Stomach (tissue), 9 donors: ENCODE measurements around the gene CDK9. TPM values are rescaled to one million over a fixed set of nuclear protein-coding genes. Genes with fewer than 3 reads are reported as not detected.

ENCODE experiments used
- DNase-seq, 2 donors: peaks; one replicate each; pipeline versions ENCODE4 v3.0.0 to v3.0.0-alpha.2; 2013 to 2019
- H3K27ac ChIP-seq, 5 donors: fragments of 200-600 bp in 4 of 5; sonication (generic) in 4 of 5; one replicate each; pipeline ENCODE4 v1.5.1; 2013 to 2019; ENCODE audit warnings: mild to moderate bottlenecking in 1 of 5, moderate library complexity in 1 of 5
- H3K27me3 ChIP-seq, 3 donors: fragments of 200-600 bp; sonication (generic); one replicate each; pipeline ENCODE4 v1.5.1; 2017 to 2019; ENCODE audit warnings: mixed run types in 1 of 3
- H3K36me3 ChIP-seq, 4 donors: fragments of 200-600 bp; sonication (generic); 1 replicate in 3 of 4; 2 replicates in 1 of 4; pipeline ENCODE4 v1.5.1; 2016 to 2019
- H3K4me1 ChIP-seq, 4 donors: fragments of 200-600 bp; sonication (generic); one replicate each; pipeline ENCODE4 v1.5.1; 2016 to 2019
- H3K4me3 ChIP-seq, 4 donors: fragments of 200-600 bp; sonication (generic) in 3 of 4; one replicate each; pipeline ENCODE4 v1.5.1; 2016 to 2019; ENCODE audit warnings: mild to moderate bottlenecking in 1 of 4
- H3K9me3 ChIP-seq, 4 donors: fragments of 200-600 bp; sonication (generic); one replicate each; pipeline ENCODE4 v1.5.1; 2016 to 2019
- EP300 ChIP-seq: sonication (generic); formaldehyde crosslinking; IDR thresholded peaks from one replicate; pipeline ENCODE4 v1.6.1; 2017; ENCODE audit warnings: antibody characterized with exemption
- POLR2A ChIP-seq, 4 donors: fragments of 450-650 bp; IDR thresholded peaks; one replicate each; pipeline ENCODE4 v1.6.1; 2016; ENCODE audit warnings: antibody characterized with exemption in 4 of 4, control low read depth in 2 of 4, mild to moderate bottlenecking in 1 of 4, moderate library complexity in 1 of 4
- POLR2AphosphoS5 ChIP-seq, 3 donors: sonication (generic); formaldehyde crosslinking; IDR thresholded peaks; one replicate each; pipeline ENCODE4 v1.6.1; 2016; ENCODE audit warnings: antibody characterized with exemption in 3 of 3
- whole genome bisulfite sequencing, 5 donors: extraction: QIAGEN DNeasy Blood & Tissue Kit in 3 of 5; methylation state at CpG; one replicate each; pipeline versions ENCODE4 v1.1.5 to v1.1.7; 2013 to 2018; 5-methylcytosine and 5-hydroxymethylcytosine counted together
- intact Hi-C: fragments of 100-400 bp; cut with DNase I; formaldehyde crosslinking; loops from one replicate; pipeline ENCODE4 v1.15.1; 2023; ENCODE audit warnings: low total_unique reads
- polyA plus RNA-seq, 3 donors: library from polyadenylated mRNA; stranded (reverse); fragments of 200-250 nt; gene quantifications; one replicate each; pipeline ENCODE4 v1.2.3, GENCODE V29; 2013
- total RNA-seq, 5 donors: library from RNA; depleted of rRNA; stranded (reverse); fragments of >200 nt; gene quantifications; one replicate each; pipeline versions ENCODE4 v1.1.0 to v1.2.3, GENCODE V29; 2014 to 2016
- TF ChIP-seq, protein P1 (sequence below), 7 experiments: fragments of 450-650 bp in 4 of 7; fragments of 200-600 bp in 3 of 7; sonication (generic) in 3 of 7; IDR thresholded peaks; one replicate each; pipeline ENCODE4 v1.5.1; 2016 to 2019; ENCODE audit warnings: antibody characterized with exemption in 7 of 7, control low read depth in 2 of 7, mild to moderate bottlenecking in 1 of 7
- donor health status: healthy with polysubstance abuse.
- donor health status: Bipolar disorder and iron deficiency.
- donor health status: healthy.

Gene CDK9
- total and polyA plus RNA-seq, 8 donors, result 25.3 to 114 (median 44.1) TPM

DNA sequence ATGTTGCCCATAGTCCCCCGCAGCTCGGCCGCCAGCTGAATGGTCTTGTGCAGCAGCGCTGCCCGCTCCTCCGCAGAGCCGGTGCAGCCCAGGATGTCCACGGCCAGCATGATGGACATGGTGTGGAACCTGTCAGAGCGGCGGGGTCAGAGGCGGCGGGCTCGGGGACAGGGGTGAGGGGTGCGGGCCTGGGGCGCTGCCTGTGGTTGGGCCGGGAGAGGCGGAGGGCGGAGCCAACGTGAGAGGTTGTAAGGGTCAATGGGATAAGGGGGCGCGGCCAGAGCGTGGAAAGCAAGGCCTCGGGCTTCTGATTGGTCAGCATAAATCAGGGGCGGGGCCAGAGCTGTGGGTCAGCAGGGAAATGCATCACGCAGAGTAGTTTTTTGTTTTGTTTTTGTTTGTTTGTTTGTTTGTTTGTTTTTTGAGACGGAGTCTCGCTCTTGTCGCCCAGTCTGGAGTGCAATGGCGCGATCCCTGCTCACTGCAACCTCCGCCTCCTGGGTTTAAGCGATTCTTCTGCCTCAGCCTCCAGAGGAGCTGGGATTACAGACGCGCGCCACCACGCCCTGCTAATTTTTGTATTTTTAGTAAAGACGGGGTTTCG lies 43.9 kb upstream of the CDK9 start:
- Histone ChIP-seq H3K27me3 (peaks cover 0 to 24% (median 11%) of the 10 kb centered on the region in 3 donors), H3K36me3 (peaks cover 6 to 56% (median 38%) of the 10 kb centered on the region in 4 donors), H3K27ac (peak overlapping the region in 3 of 5 donors; percentile 20 to 46 (median 34)), H3K4me1 (peaks cover 11 to 31% (median 20%) of the 10 kb centered on the region in 4 donors), H3K4me3 (peak overlapping the region in 3 of 4 donors; percentile 16 to 24 (median 17)), H3K9me3 (no peaks in the 10 kb centered on the region)
- TF ChIP-seq POLR2A (IDR thresholded peaks at IDR 0.05), result no peak
- TF ChIP-seq, protein P1, sequence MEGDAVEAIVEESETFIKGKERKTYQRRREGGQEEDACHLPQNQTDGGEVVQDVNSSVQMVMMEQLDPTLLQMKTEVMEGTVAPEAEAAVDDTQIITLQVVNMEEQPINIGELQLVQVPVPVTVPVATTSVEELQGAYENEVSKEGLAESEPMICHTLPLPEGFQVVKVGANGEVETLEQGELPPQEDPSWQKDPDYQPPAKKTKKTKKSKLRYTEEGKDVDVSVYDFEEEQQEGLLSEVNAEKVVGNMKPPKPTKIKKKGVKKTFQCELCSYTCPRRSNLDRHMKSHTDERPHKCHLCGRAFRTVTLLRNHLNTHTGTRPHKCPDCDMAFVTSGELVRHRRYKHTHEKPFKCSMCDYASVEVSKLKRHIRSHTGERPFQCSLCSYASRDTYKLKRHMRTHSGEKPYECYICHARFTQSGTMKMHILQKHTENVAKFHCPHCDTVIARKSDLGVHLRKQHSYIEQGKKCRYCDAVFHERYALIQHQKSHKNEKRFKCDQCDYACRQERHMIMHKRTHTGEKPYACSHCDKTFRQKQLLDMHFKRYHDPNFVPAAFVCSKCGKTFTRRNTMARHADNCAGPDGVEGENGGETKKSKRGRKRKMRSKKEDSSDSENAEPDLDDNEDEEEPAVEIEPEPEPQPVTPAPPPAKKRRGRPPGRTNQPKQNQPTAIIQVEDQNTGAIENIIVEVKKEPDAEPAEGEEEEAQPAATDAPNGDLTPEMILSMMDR (IDR thresholded peaks at IDR 0.05), result no peak
- no peak for TF ChIP-seq EP300
- TF ChIP-seq POLR2AphosphoS5 (IDR thresholded peaks at IDR 0.05), result no peak
- intact Hi-C loops, result no loop called here
- 25 to 57% (median 31%) methylated on average over 25 to 38 of the region's 38 CpGs for WGBS, 5 donors
- DNase-seq, result peak; percentile 62 to 82

DNA sequence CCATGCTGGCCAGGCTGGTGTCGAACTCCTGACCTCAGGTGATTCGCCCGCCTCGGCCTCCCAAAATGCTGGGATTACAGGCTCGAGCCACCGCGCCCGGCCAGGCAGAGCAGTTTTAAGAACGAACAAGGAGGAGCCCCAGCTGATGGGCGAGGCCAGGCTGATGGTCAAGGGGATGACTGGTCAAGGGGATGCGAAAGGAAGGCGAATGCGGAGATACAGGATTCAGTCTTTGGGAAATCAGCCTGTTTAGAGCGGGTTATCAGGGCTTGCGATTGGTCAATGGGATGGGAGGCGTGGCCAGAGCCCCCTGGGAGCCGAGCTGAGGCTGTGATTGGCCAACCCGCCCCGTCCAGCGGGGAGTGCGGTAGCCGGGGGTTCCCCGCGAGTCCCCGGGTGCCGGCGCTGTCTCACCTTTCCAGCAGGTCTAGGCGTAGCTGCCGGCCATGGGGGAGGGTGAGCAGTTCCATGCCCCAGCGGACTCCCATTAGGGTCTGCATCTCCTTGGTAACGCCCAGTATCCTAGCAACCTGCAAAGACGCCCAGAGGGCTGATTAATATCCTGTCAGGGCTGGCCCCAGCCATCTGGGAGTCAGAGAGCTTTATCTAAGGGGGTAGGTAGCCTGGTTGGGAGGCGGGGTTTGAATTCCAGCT lies 43.3 kb upstream of the CDK9 start:
- WGBS, 5 donors, result 26 to 59% (median 37%) methylated on average over 26 to 33 of the region's 33 CpGs
- H3K4me3 ChIP-seq, result peak overlapping the region in 3 of 4 donors; percentile 16 to 24 (median 17)
- intact Hi-C loops, result no loop called here

GRCh38 chr9:127744398-127745110 lies 41.3 kb upstream of the CDK9 start:
- Histone ChIP-seq H3K4me1 (peaks cover 11 to 31% (median 20%) of the 10 kb centered on the region in 4 donors), H3K4me3 (no peak overlapping the region), H3K9me3 (no peaks in the 10 kb centered on the region), H3K36me3 (peaks cover 4 to 68% (median 46%) of the 10 kb centered on the region in 4 donors), H3K27ac (no peak overlapping the region), H3K27me3 (peaks cover 0 to 46% (median 11%) of the 10 kb centered on the region in 3 donors)
- TF ChIP-seq EP300 (no peak), POLR2AphosphoS5 (IDR thresholded peaks at IDR 0.05) (no peak), POLR2A (IDR thresholded peaks at IDR 0.05) (no peak)
- TF ChIP-seq, protein P1 (IDR thresholded peaks at IDR 0.05), result no peak
- WGBS, 5 donors, result 91 to 94% (median 92%) methylated on average over 13 to 19 of the region's 19 CpGs
- intact Hi-C loops, result no loop called here
- DNase-seq, result no peak

More for the DNA sequence above, 43.3 kb upstream of the CDK9 start:
- H3K36me3 ChIP-seq, result peaks cover 6 to 62% (median 40%) of the 10 kb centered on the region in 4 donors
- peaks cover 0 to 29% (median 11%) of the 10 kb centered on the region in 3 donors for H3K27me3 ChIP-seq
- DNase-seq, result peak; percentile 32 to 89
- H3K27ac ChIP-seq, result peak overlapping the region in 4 of 5 donors; percentile 5 to 46 (median 36)
- TF ChIP-seq, protein P1 (IDR thresholded peaks at IDR 0.05), result no peak
- TF ChIP-seq POLR2AphosphoS5 (IDR thresholded peaks at IDR 0.05) (no peak), POLR2A (IDR thresholded peaks at IDR 0.05) (no peak), EP300 (no peak)
- H3K4me1 ChIP-seq, result peaks cover 11 to 31% (median 20%) of the 10 kb centered on the region in 4 donors
- H3K9me3 ChIP-seq, result no peaks in the 10 kb centered on the region

DNA sequence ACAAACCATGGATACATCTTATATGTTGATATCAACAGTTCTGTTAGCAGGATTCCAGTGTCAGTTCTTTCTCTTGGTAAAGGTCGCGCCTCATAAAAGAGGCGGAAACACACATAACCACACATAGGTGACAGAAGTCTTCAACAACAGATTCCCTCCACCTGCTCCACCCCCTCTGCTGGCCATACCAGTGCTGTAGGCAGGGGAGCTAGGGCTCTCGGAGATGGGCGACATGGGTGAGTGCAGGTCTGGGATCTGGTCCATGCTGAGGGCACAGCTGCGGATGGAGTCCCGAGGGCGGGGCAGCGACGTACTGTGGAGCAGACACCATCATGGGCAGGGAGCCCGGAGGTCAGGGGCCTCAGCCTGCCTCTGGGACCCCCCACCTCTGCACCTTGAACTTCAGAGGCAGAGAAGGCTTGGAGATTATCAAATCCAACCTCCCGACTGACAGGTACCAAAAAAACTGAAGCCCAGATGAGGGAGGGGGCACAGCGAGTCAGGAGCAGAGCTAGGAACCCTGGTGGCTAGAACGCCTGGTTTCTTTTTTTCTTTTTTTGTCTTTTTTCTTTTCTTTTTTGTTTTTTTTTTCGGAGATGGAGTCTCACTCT lies 38.8 kb upstream of the CDK9 start:
- Histone ChIP-seq H3K27ac (no peak overlapping the region), H3K9me3 (no peaks in the 10 kb centered on the region), H3K36me3 (peaks cover 4 to 71% (median 44%) of the 10 kb centered on the region in 4 donors), H3K4me3 (no peak overlapping the region), H3K27me3 (peaks cover 0 to 56% (median 4%) of the 10 kb centered on the region in 3 donors), H3K4me1 (peaks cover 0 to 11% (median 6%) of the 10 kb centered on the region in 4 donors)
- TF ChIP-seq, protein P1 (IDR thresholded peaks at IDR 0.05), result no peak
- TF ChIP-seq POLR2AphosphoS5 (IDR thresholded peaks at IDR 0.05) (no peak), EP300 (no peak), POLR2A (IDR thresholded peaks at IDR 0.05) (no peak)
- intact Hi-C loops, result no loop called here
- WGBS, 5 donors, result 61 to 75% (median 64%) methylated on average over 13 to 15 of the region's 15 CpGs
- no peak for DNase-seq
